RWPE2 (cell line): ENCODE results near the gene GRID2.

Experiments used
- ATAC-seq: fragments of 200-7000 bp; cut with Tn5 transposase; 3 replicates; pipeline ENCODE4 v1.9.1; 2021; ENCODE audit warnings: low read depth
- DNase-seq: peaks from one replicate; pipeline ENCODE4 v3.0.0-alpha.2; 2020; ENCODE audit warnings: low spot score
- H3K27ac ChIP-seq: fragments of 450-650 bp; 2 replicates; pipeline ENCODE4 v1.5.1; 2017; ENCODE audit warnings: mild to moderate bottlenecking; ENCODE audit not compliant: poor library complexity, severe bottlenecking
- H3K27me3 ChIP-seq: fragments of 250-450 bp; sonication (Bioruptor Pico); 2 replicates; pipeline ENCODE4 v1.5.1; 2021; ENCODE audit warnings: mild to moderate bottlenecking, moderate library complexity; ENCODE audit not compliant: insufficient read depth, poor library complexity, severe bottlenecking
- H3K36me3 ChIP-seq: fragments of 250-450 bp; sonication (Bioruptor Pico); 2 replicates; pipeline ENCODE4 v1.5.1; 2020; ENCODE audit warnings: low read depth, mild to moderate bottlenecking, moderate library complexity
- H3K4me1 ChIP-seq: fragments of 250-450 bp; sonication (Bioruptor Pico); 2 replicates; pipeline ENCODE4 v1.5.1; 2021; ENCODE audit warnings: mild to moderate bottlenecking, moderate library complexity; ENCODE audit not compliant: insufficient read depth, poor library complexity, severe bottlenecking
- H3K4me3 ChIP-seq: fragments of 250-450 bp; sonication (Bioruptor Pico); 2 replicates; pipeline ENCODE4 v1.5.1; 2021; ENCODE audit warnings: mild to moderate bottlenecking, moderate library complexity; ENCODE audit not compliant: severe bottlenecking
- H3K9me3 ChIP-seq: fragments of 250-450 bp; sonication (Bioruptor Pico); 2 replicates; pipeline ENCODE4 v1.5.1; 2021; ENCODE audit warnings: mild to moderate bottlenecking, moderate library complexity; ENCODE audit not compliant: severe bottlenecking
- CTCF ChIP-seq: fragments of 450-650 bp; IDR thresholded peaks from one replicate; pipeline ENCODE4 v1.5.1; 2017; ENCODE audit warnings: mild to moderate bottlenecking, moderate library complexity; ENCODE audit not compliant: poor library complexity, severe bottlenecking

GRID2 gene

GRCh38 chr4:92264163-92264562 is 39.6 kb upstream of the GRID2 start:
- TF ChIP-seq CTCF = no peak
- Histone ChIP-seq H3K9me3 (no peaks in the 10 kb centered on the region), H3K4me3 (no peak overlapping the region), H3K27ac (no peak overlapping the region), H3K4me1 (no peaks in the 10 kb centered on the region), H3K36me3 (no peaks in the 10 kb centered on the region), H3K27me3 (no peaks in the 10 kb centered on the region)
- no peak for ATAC-seq
- DNase-seq = no peak

GRCh38 chr4:92265021-92265420 is 38.7 kb upstream of the GRID2 start:
- ATAC-seq (no peak), DNase-seq (no peak)
- Histone ChIP-seq H3K4me1 (no peaks in the 10 kb centered on the region), H3K36me3 (no peaks in the 10 kb centered on the region), H3K27me3 (no peaks in the 10 kb centered on the region), H3K27ac (no peak overlapping the region), H3K4me3 (no peak overlapping the region), H3K9me3 (no peaks in the 10 kb centered on the region)
- no peak for TF ChIP-seq CTCF

GRCh38 chr4:92265798-92266197 is 38.0 kb upstream of the GRID2 start:
- no peak for TF ChIP-seq CTCF
- Histone ChIP-seq H3K4me1 (no peaks in the 10 kb centered on the region), H3K27ac (no peak overlapping the region), H3K4me3 (no peak overlapping the region), H3K9me3 (no peaks in the 10 kb centered on the region), H3K27me3 (no peaks in the 10 kb centered on the region), H3K36me3 (no peaks in the 10 kb centered on the region)
- ATAC-seq = no peak
- DNase-seq = no peak

DNA sequence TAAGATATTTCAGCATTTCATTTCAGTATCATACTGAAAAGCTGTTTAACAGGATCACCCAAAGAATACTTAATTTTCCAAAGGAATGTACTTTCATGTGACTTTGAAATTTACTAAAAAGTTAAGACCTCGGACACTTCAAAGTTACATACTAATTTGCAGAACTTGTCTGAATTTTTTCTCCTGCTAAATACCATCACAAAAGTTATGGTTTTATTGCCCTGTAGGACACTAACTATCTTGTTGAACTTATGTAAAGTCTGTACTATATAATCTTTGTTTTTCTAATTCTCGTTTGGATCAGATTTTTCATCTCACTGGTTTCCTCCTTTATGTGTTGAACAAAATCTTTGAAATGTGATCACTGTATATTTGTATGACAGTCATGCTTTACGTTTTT is 37.2 kb upstream of the GRID2 start:
- H3K4me3 ChIP-seq = no peak overlapping the region
- H3K4me1 ChIP-seq = no peaks in the 10 kb centered on the region
- no peak overlapping the region for H3K27ac ChIP-seq
- no peak for DNase-seq
- ATAC-seq = no peak
- no peaks in the 10 kb centered on the region for H3K27me3 ChIP-seq
- no peaks in the 10 kb centered on the region for H3K36me3 ChIP-seq
- no peaks in the 10 kb centered on the region for H3K9me3 ChIP-seq
- no peak for TF ChIP-seq CTCF

DNA sequence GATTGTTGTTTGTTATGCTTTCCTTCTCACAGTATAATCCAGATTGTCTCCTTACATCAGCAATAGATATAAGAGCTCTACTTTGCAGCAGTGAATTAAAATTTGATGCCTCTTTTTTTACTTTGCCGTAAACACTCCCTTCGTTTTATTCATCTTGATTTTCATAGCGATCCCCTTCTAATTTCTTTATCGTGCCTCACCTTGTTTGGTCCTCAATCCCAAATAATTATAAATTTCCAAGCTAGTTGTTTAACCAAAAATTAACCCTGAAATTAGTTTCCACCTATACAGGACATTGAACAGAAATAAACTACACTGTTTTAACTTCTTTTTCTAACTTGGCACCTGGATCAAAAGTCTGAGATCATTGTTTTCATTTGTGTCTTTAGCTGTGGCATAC is 35.1 kb upstream of the GRID2 start:
- no peak for ATAC-seq
- no peaks in the 10 kb centered on the region for H3K9me3 ChIP-seq
- TF ChIP-seq CTCF = no peak
- no peak overlapping the region for H3K27ac ChIP-seq
- no peak for DNase-seq
- H3K4me3 ChIP-seq = no peak overlapping the region
- no peaks in the 10 kb centered on the region for H3K36me3 ChIP-seq
- no peaks in the 10 kb centered on the region for H3K27me3 ChIP-seq
- H3K4me1 ChIP-seq = no peaks in the 10 kb centered on the region
